CD4-positive, alpha-beta T cell (primary cell): ENCODE measurements around the gene ASH1L. TPM values are rescaled to one million over a fixed set of nuclear protein-coding genes. Genes with fewer than 3 reads are reported as not detected.
"Not testable (repeated sequence)": the region's sequence is repeated elsewhere in the genome, so short reads cannot be mapped to it uniquely, and the experiment has no call there.

Source experiments
- ATAC-seq: fragments of 200-7000 bp; cut with Tn5 transposase; one replicate; pipeline ENCODE4 v1.10.0; 2022; ENCODE audit warnings: mild to moderate bottlenecking; ENCODE audit not compliant: poor library complexity
- CTCF ChIA-PET: fragments of 350-600 bp; sonication (Branson Sonifier 250); formaldehyde crosslinking; loops from one replicate; lab custom pipeline; 2021; ENCODE audit warnings: antibody characterized with exemption, inconsistent platforms; lab: Charles Lee
- POLR2A ChIA-PET: fragments of 350-600 bp; sonication (Branson Sonifier 250); formaldehyde crosslinking; loops from one replicate; lab custom pipeline; 2021; ENCODE audit warnings: antibody characterized with exemption, inconsistent platforms; lab: Charles Lee
- DNase-seq, 14 experiments: peaks; one replicate each; pipeline ENCODE4 v3.0.0-alpha.2; 2013 to 2020; ENCODE audit warnings: mixed read lengths in 2 of 14
- H3K27ac ChIP-seq, 2 donors: one replicate each; pipeline versions ENCODE4 v1.5.1 to v1.7.0; 2013; ENCODE audit warnings: low read length in 2 of 2, low read depth in 1 of 2, mild to moderate bottlenecking in 1 of 2
- H3K27me3 ChIP-seq, 2 experiments: 1 replicate in 1 of 2; 2 replicates in 1 of 2; pipeline versions ENCODE4 v1.6.1 to v1.7.0; 2013; ENCODE audit warnings: low read length in 2 of 2, control low read depth in 1 of 2, mild to moderate bottlenecking in 1 of 2, moderate library complexity in 1 of 2; ENCODE audit not compliant: insufficient read depth in 2 of 2, control insufficient read depth in 1 of 2
- H3K36me3 ChIP-seq: one replicate; pipeline ENCODE4 v1.6.1; 2013; ENCODE audit warnings: low read length, control low read depth; ENCODE audit not compliant: insufficient read depth
- H3K4me1 ChIP-seq: one replicate; pipeline ENCODE4 v1.6.1; 2013; ENCODE audit warnings: low read length, control low read depth; ENCODE audit not compliant: insufficient read depth
- H3K4me3 ChIP-seq: one replicate; pipeline ENCODE4 v1.5.1; 2013; ENCODE audit warnings: mild to moderate bottlenecking, low read length, moderate library complexity
- H3K9me3 ChIP-seq, 2 experiments: 1 replicate in 1 of 2; 2 replicates in 1 of 2; pipeline versions ENCODE4 v1.6.1 to v1.7.0; 2013; ENCODE audit warnings: low read length in 2 of 2, mild to moderate bottlenecking in 2 of 2, control low read depth in 1 of 2, moderate library complexity in 1 of 2; ENCODE audit not compliant: control insufficient read depth in 1 of 2, insufficient read depth in 1 of 2
- H3K27ac Mint-ChIP-seq: one replicate; pipeline ENCODE4 v1.8.0; 2020; ENCODE audit warnings: mixed read lengths
- H3K27me3 Mint-ChIP-seq: one replicate; pipeline ENCODE4 v1.8.0; 2021; ENCODE audit warnings: mixed read lengths
- H3K36me3 Mint-ChIP-seq: one replicate; pipeline ENCODE4 v1.8.0; 2021; ENCODE audit warnings: low read depth, mixed read lengths
- H3K4me1 Mint-ChIP-seq: one replicate; pipeline ENCODE4 v1.8.0; 2021; ENCODE audit warnings: low read depth, mixed read lengths
- H3K4me3 Mint-ChIP-seq: one replicate; pipeline ENCODE4 v1.8.0; 2020; ENCODE audit warnings: mild to moderate bottlenecking, mixed read lengths
- H3K9me3 Mint-ChIP-seq: one replicate; pipeline ENCODE4 v1.8.0; 2020; ENCODE audit warnings: mixed read lengths
- intact Hi-C, 2 experiments: fragments of 100-400 bp; cut with DNase I in 1 of 2; cut with micrococcal nuclease in 1 of 2; formaldehyde crosslinking; loops; one replicate each; pipeline versions ENCODE4 v1.15.1 to v1.9.0; 2023 to 2025; cut with DNase I, micrococcal nuclease
- total RNA-seq, 174 experiments: library from RNA in 2 of 174; stranded (reverse) in 2 of 174; gene quantifications; one replicate each; pipeline ENCODE4 v1.2.3 and lab custom pipeline; 2021 to 2026
- TF ChIP-seq, protein P1 (sequence below): fragments of 200-600 bp; IDR thresholded peaks from one replicate; pipeline ENCODE4 v1.8.0; 2022; ENCODE audit warnings: antibody characterized with exemption, mild to moderate bottlenecking

Gene ASH1L
- total RNA-seq, 2 experiments from 2014 or later: 71.0 to 72.8 TPM

- no peak overlapping the region for H3K4me3 Mint-ChIP-seq
- H3K9me3 ChIP-seq: no peaks in the 10 kb centered on the region
- H3K4me3 ChIP-seq: no peak overlapping the region
- intact Hi-C loops: no loop called here
- H3K27ac Mint-ChIP-seq: no peak overlapping the region
- no peak overlapping the region for H3K27ac ChIP-seq
- ATAC-seq (no peak), DNase-seq (no peak)
- POLR2A ChIA-PET: interaction anchor here (1.3 kb wide), 1 partner anchor 11 kb away, joined by 5 read pairs; the partner anchor contains the start of gene ASH1L
- H3K27me3 Mint-ChIP-seq: no peaks in the 10 kb centered on the region
- TF ChIP-seq, protein P1, sequence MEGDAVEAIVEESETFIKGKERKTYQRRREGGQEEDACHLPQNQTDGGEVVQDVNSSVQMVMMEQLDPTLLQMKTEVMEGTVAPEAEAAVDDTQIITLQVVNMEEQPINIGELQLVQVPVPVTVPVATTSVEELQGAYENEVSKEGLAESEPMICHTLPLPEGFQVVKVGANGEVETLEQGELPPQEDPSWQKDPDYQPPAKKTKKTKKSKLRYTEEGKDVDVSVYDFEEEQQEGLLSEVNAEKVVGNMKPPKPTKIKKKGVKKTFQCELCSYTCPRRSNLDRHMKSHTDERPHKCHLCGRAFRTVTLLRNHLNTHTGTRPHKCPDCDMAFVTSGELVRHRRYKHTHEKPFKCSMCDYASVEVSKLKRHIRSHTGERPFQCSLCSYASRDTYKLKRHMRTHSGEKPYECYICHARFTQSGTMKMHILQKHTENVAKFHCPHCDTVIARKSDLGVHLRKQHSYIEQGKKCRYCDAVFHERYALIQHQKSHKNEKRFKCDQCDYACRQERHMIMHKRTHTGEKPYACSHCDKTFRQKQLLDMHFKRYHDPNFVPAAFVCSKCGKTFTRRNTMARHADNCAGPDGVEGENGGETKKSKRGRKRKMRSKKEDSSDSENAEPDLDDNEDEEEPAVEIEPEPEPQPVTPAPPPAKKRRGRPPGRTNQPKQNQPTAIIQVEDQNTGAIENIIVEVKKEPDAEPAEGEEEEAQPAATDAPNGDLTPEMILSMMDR: no peak
- H3K27me3 ChIP-seq: no peaks in the 10 kb centered on the region
- no peaks in the 10 kb centered on the region for H3K9me3 Mint-ChIP-seq
- H3K4me1 Mint-ChIP-seq: peaks cover 12% of the 10 kb centered on the region
- H3K36me3 Mint-ChIP-seq: peaks cover 27% of the 10 kb centered on the region
- H3K4me1 ChIP-seq: no peaks in the 10 kb centered on the region
- H3K36me3 ChIP-seq: peaks cover 20% of the 10 kb centered on the region
- CTCF ChIA-PET: no interaction called here
Measured at GRCh38 chr1:155574077-155574476, 11.5 kb upstream of the ASH1L start.

GRCh38 chr1:155570593-155570990 is 8.0 kb upstream of the ASH1L start:
- Mint-ChIP-seq H3K4me1 (peaks cover 19% of the 10 kb centered on the region), H3K4me3 (no peak overlapping the region), H3K9me3 (no peaks in the 10 kb centered on the region), H3K36me3 (peaks cover 33% of the 10 kb centered on the region), H3K27me3 (no peaks in the 10 kb centered on the region), H3K27ac (peak overlapping the region; percentile 1)
- ChIA-PET POLR2A (no interaction called here), CTCF (no interaction called here)
- no peak for ATAC-seq
- Histone ChIP-seq H3K9me3 (no peaks in the 10 kb centered on the region), H3K4me3 (no peak overlapping the region), H3K27me3 (no peaks in the 10 kb centered on the region), H3K36me3 (peaks cover 29% of the 10 kb centered on the region), H3K27ac (no peak overlapping the region), H3K4me1 (peaks cover 7% of the 10 kb centered on the region)
- TF ChIP-seq, protein P1: no peak
- DNase-seq: no peak
- intact Hi-C loops: no loop called here

DNA sequence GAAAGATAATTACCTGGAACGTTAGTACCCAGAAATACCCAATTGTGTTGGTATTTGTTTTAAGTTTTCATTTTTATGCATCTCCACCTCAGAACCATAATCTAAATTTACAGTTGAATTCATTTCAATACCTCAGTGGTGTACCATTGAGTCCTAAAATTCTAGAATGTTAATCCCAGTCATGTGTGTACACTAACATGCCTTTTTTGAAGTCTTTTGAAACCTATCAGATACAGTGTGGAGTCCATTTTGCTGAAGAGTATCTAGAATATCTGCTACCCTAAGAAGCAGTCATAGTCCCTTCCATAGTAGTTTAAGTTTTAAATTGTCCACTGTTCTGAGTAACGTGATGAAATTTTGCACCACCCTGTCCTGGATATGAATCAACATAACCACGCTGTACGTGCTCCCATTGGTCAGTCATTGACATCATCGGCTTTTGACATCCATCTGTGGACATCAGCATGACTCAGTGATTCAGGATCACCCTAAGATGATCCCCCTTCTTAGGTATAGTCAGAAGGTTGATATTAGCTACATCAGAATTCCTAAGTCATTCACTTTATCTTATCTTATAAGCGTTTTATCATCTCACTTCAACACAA is 7.5 kb upstream of the ASH1L start:
- DNase-seq (no peak), ATAC-seq (no peak)
- Histone ChIP-seq H3K27me3 (no peaks in the 10 kb centered on the region), H3K4me3 (no peak overlapping the region), H3K27ac (no peak overlapping the region), H3K36me3 (peaks cover 31% of the 10 kb centered on the region), H3K4me1 (peaks cover 8% of the 10 kb centered on the region), H3K9me3 (no peaks in the 10 kb centered on the region)
- peak overlapping the region; percentile 1 for H3K27ac Mint-ChIP-seq
- ChIA-PET CTCF (no interaction called here), POLR2A (no interaction called here)
- H3K4me3 Mint-ChIP-seq: peak overlapping the region; percentile 30
- TF ChIP-seq, protein P1: no peak
- intact Hi-C loops: loop anchor here in 1 of 2 experiments (10.0 kb wide), 1 partner anchor 115 kb away; the partner anchor contains the start of genes DAP3 and YY1AP1
- peaks cover 24% of the 10 kb centered on the region for H3K4me1 Mint-ChIP-seq
- H3K36me3 Mint-ChIP-seq: peaks cover 37% of the 10 kb centered on the region
- no peaks in the 10 kb centered on the region for H3K27me3 Mint-ChIP-seq
- H3K9me3 Mint-ChIP-seq: no peaks in the 10 kb centered on the region

DNA sequence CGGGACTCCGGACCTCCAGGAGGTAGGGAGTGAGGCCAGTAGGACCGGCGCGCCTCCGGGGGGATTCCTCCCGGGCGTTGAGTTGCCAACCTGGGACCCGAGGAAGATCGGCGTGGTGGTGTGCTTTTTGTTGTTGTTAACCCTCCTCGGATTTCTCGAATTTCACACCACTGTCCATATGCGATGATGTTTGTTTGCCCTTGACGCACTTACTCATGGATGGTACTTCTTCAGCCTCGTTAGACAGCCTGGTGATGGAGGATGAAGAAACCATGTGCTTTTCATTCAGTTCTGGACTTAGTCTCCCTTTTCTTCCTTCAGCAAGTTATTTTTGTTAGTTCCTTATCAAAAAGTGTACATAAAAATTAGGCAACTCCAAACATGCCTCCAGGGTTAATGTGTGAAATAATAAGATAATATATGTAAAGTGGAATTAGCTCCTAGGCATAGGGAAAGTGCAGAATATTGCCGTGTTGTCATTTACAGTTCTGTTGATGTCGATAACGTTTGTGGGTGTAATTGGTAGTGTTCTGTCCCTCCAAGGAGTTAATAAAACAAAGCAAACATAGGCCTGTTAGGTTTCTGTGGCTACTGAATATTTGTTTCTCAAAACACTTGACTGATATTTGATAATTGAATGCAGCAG is 897 bp upstream of the ASH1L start:
- H3K36me3 Mint-ChIP-seq: peaks cover 45% of the 10 kb centered on the region
- Histone ChIP-seq H3K27ac (peak overlapping the region; percentile 95 to 96), H3K4me3 (peak overlapping the region; percentile 81), H3K4me1 (peaks cover 33% of the 10 kb centered on the region), H3K36me3 (peaks cover 16% of the 10 kb centered on the region)
- peak overlapping the region; percentile 94 for H3K27ac Mint-ChIP-seq
- H3K4me1 Mint-ChIP-seq: peaks cover 48% of the 10 kb centered on the region
- H3K9me3 Mint-ChIP-seq, H3K27me3 Mint-ChIP-seq, DNase-seq, H3K27me3 ChIP-seq, CTCF ChIA-PET, H3K9me3 ChIP-seq: not testable (repeated sequence)
- H3K4me3 Mint-ChIP-seq: peak overlapping the region; percentile 99
- ATAC-seq: peak; percentile 10
- POLR2A ChIA-PET: interaction anchor here (0.5 to 2.2 kb wide), 19 partner anchors 10 to 627 kb away, joined by 3 to 14 read pairs (median 5); partner anchors contain the start of genes CLK2, FDPS, MSTO1 and PMVK
- intact Hi-C loops: loop anchor here (2.0 to 10.0 kb wide), 4 partner anchors 44 to 241 kb away; partner anchors contain the start of genes DAP3 (in 1 of the 2) and YY1AP1 (in 1 of the 2)
